PC-3 (cell line): Measurements from ENCODE around the gene JADE1. TPM values are rescaled to one million over a fixed set of nuclear protein-coding genes. Genes with fewer than 3 reads are reported as not detected.

ENCODE experiments used
- ATAC-seq: fragments of 200-7000 bp; cut with Tn5 transposase; 2 replicates; pipeline ENCODE4 v1.9.1; 2020; ENCODE audit warnings: mild to moderate bottlenecking, moderate library complexity
- Bru-seq: library from RNA; stranded (reverse); fragments of 400-500 nt; gene quantifications from one replicate; lab custom pipeline; 2021; lab: Mats Ljungman, UMichigan
- BruChase-seq, 2 experiments: library from RNA; stranded (reverse); fragments of 400-500 nt; gene quantifications; one replicate each; lab custom pipeline; 2021; lab: Mats Ljungman, UMichigan
- BruUV-seq: library from RNA; stranded (reverse); fragments of 400-500 nt; replicated peaks from 2 replicates; lab custom pipeline; 2021; lab: Mats Ljungman, UMichigan
- CTCF ChIA-PET: fragments of 300-600 bp; sonication (Branson Sonifier 250); formaldehyde crosslinking; loops from one replicate; lab custom pipeline; 2022; ENCODE audit warnings: antibody characterized with exemption; lab: Charles Lee
- POLR2A ChIA-PET: fragments of 300-600 bp; sonication (Branson Sonifier 250); formaldehyde crosslinking; loops from one replicate; lab custom pipeline; 2022; ENCODE audit warnings: antibody characterized with exemption; ENCODE audit not compliant: unreplicated experiment; lab: Charles Lee
- DNase-seq: peaks from one replicate; pipeline ENCODE4 v3.0.0-alpha.2; 2015
- H2AFZ ChIP-seq: fragments of 300-600 bp; sonication (generic); 2 replicates; pipeline ENCODE4 v1.6.0; 2016; ENCODE audit warnings: antibody characterized with exemption, low read length
- H3F3A ChIP-seq: fragments of 300-600 bp; sonication (generic); one replicate; pipeline ENCODE4 v1.6.0; 2017; ENCODE audit warnings: antibody characterized with exemption, low read length, control low read depth, mild to moderate bottlenecking; ENCODE audit not compliant: unreplicated experiment
- H3K27ac ChIP-seq: fragments of 300-600 bp; sonication (generic); 2 replicates; pipeline ENCODE4 v1.5.1; 2016; ENCODE audit warnings: mild to moderate bottlenecking, low read length
- H3K27me3 ChIP-seq: fragments of 300-600 bp; sonication (generic); 2 replicates; pipeline ENCODE4 v1.6.1; 2016; ENCODE audit warnings: low read length, mixed read lengths
- H3K36me3 ChIP-seq: fragments of 300-600 bp; sonication (generic); 2 replicates; pipeline ENCODE4 v1.6.1; 2016; ENCODE audit warnings: low read depth, mixed run types, low read length, mixed read lengths
- H3K4me1 ChIP-seq: fragments of 300-600 bp; sonication (generic); 2 replicates; pipeline ENCODE4 v1.5.1; 2016; ENCODE audit warnings: low read length; ENCODE audit not compliant: insufficient read depth
- H3K4me2 ChIP-seq: fragments of 300-600 bp; sonication (generic); 2 replicates; pipeline ENCODE4 v1.6.0; 2016; ENCODE audit warnings: low read length
- H3K4me3 ChIP-seq: fragments of 300-600 bp; sonication (generic); 2 replicates; pipeline ENCODE4 v1.5.1; 2016; ENCODE audit warnings: mild to moderate bottlenecking, low read length, mixed read lengths
- H3K79me2 ChIP-seq: fragments of 300-600 bp; sonication (generic); 2 replicates; pipeline ENCODE4 v1.6.1; 2017; ENCODE audit warnings: low read length, mixed read lengths
- H3K9ac ChIP-seq: fragments of 300-600 bp; sonication (generic); 2 replicates; pipeline ENCODE4 v1.6.0; 2016; ENCODE audit warnings: mild to moderate bottlenecking, low read length
- H3K9me2 ChIP-seq: fragments of 300-600 bp; sonication (generic); replicated peaks from 2 replicates; pipeline ENCODE4 v1.6.1; 2016; ENCODE audit warnings: mixed run types, low read length, mixed read lengths
- H3K9me3 ChIP-seq: fragments of 300-600 bp; sonication (generic); 2 replicates; pipeline ENCODE4 v1.6.1; 2016; ENCODE audit warnings: low read length, mixed read lengths
- H4K20me1 ChIP-seq: fragments of 300-600 bp; sonication (generic); 2 replicates; pipeline ENCODE4 v1.6.1; 2016; ENCODE audit warnings: low read length, mixed read lengths
- EZH2 ChIP-seq: fragments of 300-600 bp; sonication (generic); IDR thresholded peaks from one replicate; pipeline ENCODE4 v1.6.1; 2017; ENCODE audit warnings: antibody characterized with exemption, mild to moderate bottlenecking, low read length; ENCODE audit not compliant: unreplicated experiment
- EZH2phosphoT487 ChIP-seq: fragments of 300-600 bp; sonication (generic); IDR thresholded peaks from 2 replicates; pipeline ENCODE4 v1.6.1; 2018; ENCODE audit warnings: mild to moderate bottlenecking, antibody characterized with exemption, low read length, borderline replicate concordance
- intact Hi-C: fragments of 100-400 bp; cut with micrococcal nuclease; formaldehyde crosslinking; loops from 2 replicates; pipeline ENCODE4 v1.9.0; 2023
- long read RNA-seq: library from polyadenylated mRNA; unstranded; transcript quantifications from one replicate; pipeline ENCODE4 v2.0.0, GENCODE V29; 2021; ENCODE audit not compliant: unreplicated experiment
- total RNA-seq: library from RNA; depleted of rRNA; stranded (reverse); fragments of >200 nt; gene quantifications from 2 replicates; pipeline ENCODE4 v1.2.3, GENCODE V29; 2014; rRNA removed
- TF ChIP-seq, protein P1 (sequence below): fragments of 300-600 bp; sonication (generic); conservative IDR thresholded peaks from 2 replicates; pipeline ENCODE4 v1.5.1; 2017; ENCODE audit warnings: antibody characterized with exemption, low read depth, mild to moderate bottlenecking, low read length

The JADE1 gene
- 10.8 and 10.9 TPM in 2 replicates for total RNA-seq
- percentile 71 among the genes with signal in this experiment for Bru-seq, nascent RNA
- percentile 66 among the genes with signal in this experiment for BruChase-seq, experiment 1, labeled RNA remaining after a 6-hour chase
- percentile 64 among the genes with signal in this experiment for BruChase-seq, experiment 2, labeled RNA remaining after a 2-hour chase
- long read RNA-seq, full-length matches to known transcripts, result 35 of 54 reads
- long read RNA-seq, partial matches to known transcripts, result 7 of 54 reads
- long read RNA-seq, other reads (novel, unspliced or antisense), result 12 of 54 reads

DNA sequence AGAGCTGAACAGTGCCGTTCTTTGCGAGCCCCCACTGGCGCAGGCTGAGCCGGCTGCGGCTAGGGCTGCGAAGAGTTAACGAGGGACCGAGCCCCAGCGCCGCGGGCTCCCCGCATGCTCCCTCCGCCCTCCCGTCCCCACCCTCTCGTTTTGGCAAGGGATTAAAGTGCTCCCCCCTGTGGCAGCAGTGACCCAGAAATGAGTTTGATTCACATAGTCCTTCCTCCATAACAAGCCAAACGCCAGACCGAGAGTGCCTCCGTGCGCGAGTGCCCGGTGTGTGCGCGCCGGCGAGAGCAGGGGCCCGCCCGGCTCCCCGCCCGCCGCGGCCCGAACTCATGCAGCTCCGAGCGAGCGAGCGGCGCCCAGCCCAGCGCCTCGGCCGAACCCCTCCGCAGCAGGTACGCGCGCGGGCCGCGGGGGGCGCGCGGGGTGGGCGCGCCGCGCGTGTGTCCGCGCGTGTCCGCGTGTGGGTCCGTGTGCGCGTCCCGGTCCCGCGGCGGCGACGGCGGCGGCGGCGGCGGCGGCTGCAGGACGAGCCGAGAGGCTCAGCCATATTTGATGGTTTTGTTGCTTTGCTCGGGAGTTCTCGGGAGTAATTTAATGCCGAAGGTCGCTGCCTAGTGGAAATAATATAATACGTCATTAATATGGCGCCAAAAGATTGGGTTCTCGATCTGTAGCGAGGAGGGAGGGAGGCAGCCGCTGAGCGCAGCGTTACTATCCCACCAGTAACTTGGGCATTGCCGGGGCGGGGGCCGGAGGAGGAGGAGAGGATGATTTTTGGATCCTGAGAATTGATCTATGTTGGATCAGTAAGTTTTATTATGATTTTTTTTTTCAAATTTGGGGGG is at the start of gene JADE1:
TSS of gene JADE1 (plus strand) at position 224 of the 854 bp plus-strand sequence. CDS start 22,059 bp downstream, outside the sequence.
- H3K79me2 ChIP-seq, result peaks cover 34% of the 10 kb centered on the region
- no peaks in the 10 kb centered on the region for H4K20me1 ChIP-seq
- no peaks in the 10 kb centered on the region for H3K36me3 ChIP-seq
- H2AFZ ChIP-seq, result peak within 1 kb of the TSS; percentile 90
- ChIA-PET POLR2A (interaction anchor here (0.5 to 0.6 kb wide), 3 partner anchors 13 to 244 kb away, joined by 4 to 8 read pairs (median 4); no protein-coding TSS in a partner anchor), CTCF (interaction anchor here (0.6 to 1.0 kb wide), 3 partner anchors 13 to 579 kb away, joined by 5 to 9 read pairs (median 7); no protein-coding TSS in a partner anchor)
- peak within 1 kb of the TSS; percentile 82 for H3K4me3 ChIP-seq
- intact Hi-C loops, result loop anchor here (1.0 to 2.0 kb wide), 2 partner anchors 235 to 355 kb away; no protein-coding TSS in a partner anchor
- ATAC-seq, result peak; percentile 62
- H3K9me3 ChIP-seq, result no peaks in the 10 kb centered on the region
- H3K27me3 ChIP-seq, result no peaks in the 10 kb centered on the region
- TF ChIP-seq EZH2 (no peak), EZH2phosphoT487 (no peak)
- TF ChIP-seq, protein P1, sequence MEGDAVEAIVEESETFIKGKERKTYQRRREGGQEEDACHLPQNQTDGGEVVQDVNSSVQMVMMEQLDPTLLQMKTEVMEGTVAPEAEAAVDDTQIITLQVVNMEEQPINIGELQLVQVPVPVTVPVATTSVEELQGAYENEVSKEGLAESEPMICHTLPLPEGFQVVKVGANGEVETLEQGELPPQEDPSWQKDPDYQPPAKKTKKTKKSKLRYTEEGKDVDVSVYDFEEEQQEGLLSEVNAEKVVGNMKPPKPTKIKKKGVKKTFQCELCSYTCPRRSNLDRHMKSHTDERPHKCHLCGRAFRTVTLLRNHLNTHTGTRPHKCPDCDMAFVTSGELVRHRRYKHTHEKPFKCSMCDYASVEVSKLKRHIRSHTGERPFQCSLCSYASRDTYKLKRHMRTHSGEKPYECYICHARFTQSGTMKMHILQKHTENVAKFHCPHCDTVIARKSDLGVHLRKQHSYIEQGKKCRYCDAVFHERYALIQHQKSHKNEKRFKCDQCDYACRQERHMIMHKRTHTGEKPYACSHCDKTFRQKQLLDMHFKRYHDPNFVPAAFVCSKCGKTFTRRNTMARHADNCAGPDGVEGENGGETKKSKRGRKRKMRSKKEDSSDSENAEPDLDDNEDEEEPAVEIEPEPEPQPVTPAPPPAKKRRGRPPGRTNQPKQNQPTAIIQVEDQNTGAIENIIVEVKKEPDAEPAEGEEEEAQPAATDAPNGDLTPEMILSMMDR, result peak; percentile 55
- peak within 1 kb of the TSS; percentile 64 for H3K27ac ChIP-seq
- no peaks in the 10 kb centered on the region for H3F3A ChIP-seq
- peak; percentile 85 for DNase-seq
- peaks cover 5% of the 10 kb centered on the region; the same call in 1 of the 2 replicates for H3K4me1 ChIP-seq
- TSS peak; percentile 55 for BruUV-seq
- peak within 1 kb of the TSS; percentile 90 for H3K4me2 ChIP-seq
- H3K9ac ChIP-seq, result peak within 1 kb of the TSS; percentile 83
- H3K9me2 ChIP-seq, result no peaks in the 10 kb centered on the region

DNA sequence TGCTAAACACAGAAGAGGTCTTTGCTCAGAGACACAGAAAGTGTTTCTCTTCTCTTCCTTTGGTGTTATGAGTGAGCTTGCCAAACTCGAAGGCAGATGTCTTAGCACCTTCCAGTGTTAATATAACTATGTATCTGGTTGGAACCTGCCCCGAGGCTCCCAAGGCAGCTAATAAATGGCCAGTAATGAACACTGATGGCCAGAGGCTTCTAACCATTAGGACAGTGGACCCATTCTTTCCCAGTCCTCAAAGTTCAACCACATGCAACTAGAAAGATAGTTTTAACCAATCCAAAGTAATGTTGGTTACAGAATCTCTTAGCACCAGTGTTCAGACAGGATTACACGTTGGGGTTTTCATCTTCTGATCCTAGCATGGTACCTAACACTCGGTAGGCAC is 42.7 kb upstream of the JADE1 start:
- no peaks in the 10 kb centered on the region for H3F3A ChIP-seq
- H3K79me2 ChIP-seq, result no peaks in the 10 kb centered on the region
- ATAC-seq, result no peak
- intact Hi-C loops, result no loop called here
- H3K4me2 ChIP-seq, result no peak overlapping the region
- H3K9me3 ChIP-seq, result no peaks in the 10 kb centered on the region
- H3K27ac ChIP-seq, result no peak overlapping the region
- H4K20me1 ChIP-seq, result no peaks in the 10 kb centered on the region
- H3K36me3 ChIP-seq, result no peaks in the 10 kb centered on the region
- POLR2A ChIA-PET, result no interaction called here
- DNase-seq, result no peak
- H3K9ac ChIP-seq, result no peak overlapping the region
- no peaks in the 10 kb centered on the region for H3K27me3 ChIP-seq
- CTCF ChIA-PET, result no interaction called here
- no peaks in the 10 kb centered on the region for H3K9me2 ChIP-seq
- H3K4me1 ChIP-seq, result no peaks in the 10 kb centered on the region
- H3K4me3 ChIP-seq, result no peak overlapping the region
- no TSS peak for BruUV-seq
- H2AFZ ChIP-seq, result no peak overlapping the region
- TF ChIP-seq, protein P1, result no peak
- TF ChIP-seq EZH2, result no peak
- no peak for TF ChIP-seq EZH2phosphoT487
